Activated CD4-positive, alpha-beta T cell treated with anti-CD3 and anti-CD28 coated beads for 36 hours (primary cell): Measurements from ENCODE around the gene VAV2. TPM values are rescaled to one million over a fixed set of nuclear protein-coding genes. Genes with fewer than 3 reads are reported as not detected.

ENCODE experiments used
- ATAC-seq: fragments of 200-7000 bp; cut with Tn5 transposase; one replicate; pipeline ENCODE4 v1.10.0; 2021; ENCODE audit warnings: mild to moderate bottlenecking, moderate library complexity
- CTCF ChIA-PET: fragments of 350-600 bp; sonication (Branson Sonifier 250); formaldehyde crosslinking; loops from one replicate; lab custom pipeline; 2021; ENCODE audit warnings: antibody characterized with exemption; lab: Charles Lee
- POLR2A ChIA-PET: fragments of 350-600 bp; sonication (Branson Sonifier 250); formaldehyde crosslinking; loops from one replicate; lab custom pipeline; 2021; ENCODE audit warnings: antibody characterized with exemption, inconsistent platforms; lab: Charles Lee
- DNase-seq: peaks from one replicate; pipeline ENCODE4 v3.0.0-alpha.2; 2020
- H3K27ac Mint-ChIP-seq: one replicate; pipeline ENCODE4 v1.8.0; 2021; ENCODE audit warnings: mixed read lengths
- H3K27me3 Mint-ChIP-seq: one replicate; pipeline ENCODE4 v1.8.0; 2021; ENCODE audit warnings: mixed read lengths
- H3K36me3 Mint-ChIP-seq: one replicate; pipeline ENCODE4 v1.8.0; 2021; ENCODE audit warnings: low read depth, mixed read lengths
- H3K4me1 Mint-ChIP-seq: one replicate; pipeline ENCODE4 v1.8.0; 2021; ENCODE audit warnings: mixed read lengths
- H3K4me3 Mint-ChIP-seq: one replicate; pipeline ENCODE4 v1.8.0; 2021; ENCODE audit warnings: mild to moderate bottlenecking, moderate library complexity, mixed read lengths
- H3K9me3 Mint-ChIP-seq: one replicate; pipeline ENCODE4 v1.8.0; 2021; ENCODE audit warnings: low read depth, mixed read lengths
- intact Hi-C, 2 experiments: fragments of 100-400 bp; cut with DNase I in 1 of 2; cut with micrococcal nuclease in 1 of 2; formaldehyde crosslinking; loops; one replicate each; pipeline versions ENCODE4 v1.14.2 to v1.15.1; 2022 to 2024; cut with DNase I, micrococcal nuclease
- total RNA-seq, 2 experiments: library from RNA; stranded (reverse); gene quantifications; one replicate each; pipeline ENCODE4 v1.2.3, GENCODE V29; 2021

The VAV2 gene
- total RNA-seq, 2 experiments from 2014 or later: 5.1 to 6.5 TPM

GRCh38 chr9:133874659-133875058, 117.5 kb downstream of the VAV2 start:
- H3K9me3 Mint-ChIP-seq: no peaks in the 10 kb centered on the region
- no peak overlapping the region for H3K27ac Mint-ChIP-seq
- CTCF ChIA-PET: no interaction called here
- intact Hi-C loops: no loop called here
- DNase-seq (no peak), ATAC-seq (no peak)
- H3K27me3 Mint-ChIP-seq: peaks cover under 1% of the 10 kb centered on the region
- no peaks in the 10 kb centered on the region for H3K36me3 Mint-ChIP-seq
- H3K4me1 Mint-ChIP-seq: peaks cover 10% of the 10 kb centered on the region
- no peak overlapping the region for H3K4me3 Mint-ChIP-seq
- POLR2A ChIA-PET: no interaction called here

- intact Hi-C loops: no loop called here
- Mint-ChIP-seq H3K36me3 (no peaks in the 10 kb centered on the region), H3K4me1 (peaks cover 12% of the 10 kb centered on the region), H3K4me3 (no peak overlapping the region), H3K9me3 (no peaks in the 10 kb centered on the region), H3K27ac (no peak overlapping the region), H3K27me3 (peaks cover 2% of the 10 kb centered on the region)
- ChIA-PET CTCF (no interaction called here), POLR2A (no interaction called here)
- DNase-seq: no peak
- ATAC-seq: no peak
Measured at GRCh38 chr9:133874060-133874657, 118.0 kb downstream of the VAV2 start.

GRCh38 chr9:133873461-133873891, 118.6 kb downstream of the VAV2 start:
- H3K27ac Mint-ChIP-seq: no peak overlapping the region
- H3K36me3 Mint-ChIP-seq: no peaks in the 10 kb centered on the region
- no peak for DNase-seq
- POLR2A ChIA-PET: no interaction called here
- H3K4me3 Mint-ChIP-seq: no peak overlapping the region
- intact Hi-C loops: no loop called here
- peaks cover 12% of the 10 kb centered on the region for H3K4me1 Mint-ChIP-seq
- H3K9me3 Mint-ChIP-seq: no peaks in the 10 kb centered on the region
- no peak for ATAC-seq
- peaks cover 2% of the 10 kb centered on the region for H3K27me3 Mint-ChIP-seq
- CTCF ChIA-PET: no interaction called here

GRCh38 chr9:133873009-133873408, 119.1 kb downstream of the VAV2 start:
- H3K27me3 Mint-ChIP-seq: peaks cover 2% of the 10 kb centered on the region
- no peak for DNase-seq
- H3K9me3 Mint-ChIP-seq: no peaks in the 10 kb centered on the region
- ATAC-seq: no peak
- no peak overlapping the region for H3K4me3 Mint-ChIP-seq
- no peaks in the 10 kb centered on the region for H3K36me3 Mint-ChIP-seq
- CTCF ChIA-PET: no interaction called here
- intact Hi-C loops: no loop called here
- POLR2A ChIA-PET: no interaction called here
- H3K4me1 Mint-ChIP-seq: peaks cover 12% of the 10 kb centered on the region
- H3K27ac Mint-ChIP-seq: no peak overlapping the region

GRCh38 chr9:133870598-133871595, 121.2 kb downstream of the VAV2 start:
- ChIA-PET CTCF (interaction anchor here (1.0 kb wide), 1 partner anchor 58 kb away, joined by 4 read pairs; no protein-coding TSS in a partner anchor), POLR2A (no interaction called here)
- ATAC-seq (no peak), DNase-seq (no peak)
- Mint-ChIP-seq H3K36me3 (no peaks in the 10 kb centered on the region), H3K4me1 (peaks cover 12% of the 10 kb centered on the region), H3K27ac (no peak overlapping the region), H3K4me3 (no peak overlapping the region), H3K9me3 (no peaks in the 10 kb centered on the region), H3K27me3 (peaks cover 2% of the 10 kb centered on the region)
- intact Hi-C loops: no loop called here

GRCh38 chr9:133869674-133870405, 122.3 kb downstream of the VAV2 start:
- Mint-ChIP-seq H3K36me3 (no peaks in the 10 kb centered on the region), H3K27me3 (peaks cover 2% of the 10 kb centered on the region), H3K27ac (no peak overlapping the region), H3K4me1 (peaks cover 12% of the 10 kb centered on the region), H3K9me3 (peaks cover 4% of the 10 kb centered on the region), H3K4me3 (no peak overlapping the region)
- CTCF ChIA-PET: interaction anchor here (0.7 to 1.0 kb wide), 2 partner anchors 57 to 1926 kb away, joined by 4 read pairs; no protein-coding TSS in a partner anchor
- POLR2A ChIA-PET: no interaction called here
- intact Hi-C loops: no loop called here
- DNase-seq: peak; percentile 25
- ATAC-seq: peak; percentile 33

GRCh38 chr9:133868203-133868602, 123.9 kb downstream of the VAV2 start:
- POLR2A ChIA-PET: no interaction called here
- Mint-ChIP-seq H3K36me3 (no peaks in the 10 kb centered on the region), H3K4me1 (peaks cover 12% of the 10 kb centered on the region), H3K27me3 (peaks cover 2% of the 10 kb centered on the region), H3K9me3 (peaks cover 4% of the 10 kb centered on the region), H3K4me3 (no peak overlapping the region), H3K27ac (no peak overlapping the region)
- CTCF ChIA-PET: no interaction called here
- ATAC-seq: no peak
- intact Hi-C loops: no loop called here
- DNase-seq: no peak

- CTCF ChIA-PET: no interaction called here
- no peak for DNase-seq
- intact Hi-C loops: no loop called here
- no peak overlapping the region for H3K4me3 Mint-ChIP-seq
- peaks cover 12% of the 10 kb centered on the region for H3K4me1 Mint-ChIP-seq
- H3K9me3 Mint-ChIP-seq: peaks cover 4% of the 10 kb centered on the region
- POLR2A ChIA-PET: no interaction called here
- no peak overlapping the region for H3K27ac Mint-ChIP-seq
- peaks cover 2% of the 10 kb centered on the region for H3K27me3 Mint-ChIP-seq
- H3K36me3 Mint-ChIP-seq: no peaks in the 10 kb centered on the region
- no peak for ATAC-seq
Measured at GRCh38 chr9:133866946-133867345, 125.2 kb downstream of the VAV2 start.

GRCh38 chr9:133864011-133864410, 128.1 kb downstream of the VAV2 start:
- H3K4me3 Mint-ChIP-seq: no peak overlapping the region
- intact Hi-C loops: no loop called here
- no peaks in the 10 kb centered on the region for H3K4me1 Mint-ChIP-seq
- POLR2A ChIA-PET: no interaction called here
- no peak for ATAC-seq
- no peak overlapping the region for H3K27ac Mint-ChIP-seq
- no peaks in the 10 kb centered on the region for H3K36me3 Mint-ChIP-seq
- peaks cover 4% of the 10 kb centered on the region for H3K9me3 Mint-ChIP-seq
- DNase-seq: no peak
- no peaks in the 10 kb centered on the region for H3K27me3 Mint-ChIP-seq
- CTCF ChIA-PET: no interaction called here

GRCh38 chr9:133863257-133863592, 128.9 kb downstream of the VAV2 start:
- H3K27me3 Mint-ChIP-seq: no peaks in the 10 kb centered on the region
- ATAC-seq: no peak
- DNase-seq: no peak
- ChIA-PET CTCF (no interaction called here), POLR2A (no interaction called here)
- H3K36me3 Mint-ChIP-seq: no peaks in the 10 kb centered on the region
- no peak overlapping the region for H3K27ac Mint-ChIP-seq
- intact Hi-C loops: no loop called here
- peaks cover 4% of the 10 kb centered on the region for H3K9me3 Mint-ChIP-seq
- no peaks in the 10 kb centered on the region for H3K4me1 Mint-ChIP-seq
- no peak overlapping the region for H3K4me3 Mint-ChIP-seq

- ChIA-PET CTCF (no interaction called here), POLR2A (no interaction called here)
- no peaks in the 10 kb centered on the region for H3K36me3 Mint-ChIP-seq
- no peaks in the 10 kb centered on the region for H3K27me3 Mint-ChIP-seq
- ATAC-seq (no peak), DNase-seq (no peak)
- H3K27ac Mint-ChIP-seq: no peak overlapping the region
- peaks cover 4% of the 10 kb centered on the region for H3K9me3 Mint-ChIP-seq
- H3K4me1 Mint-ChIP-seq: no peaks in the 10 kb centered on the region
- intact Hi-C loops: no loop called here
- no peak overlapping the region for H3K4me3 Mint-ChIP-seq
Measured at GRCh38 chr9:133862585-133863256, 129.4 kb downstream of the VAV2 start.
